Measurements from ENCODE around the gene PRR7.

The PRR7 gene

GRCh38 chr5:177496727-177497291 is 50.2 kb downstream of the PRR7 start:
- DNase-seq (ENCODE audit: extremely low read depth in 1 of 2, low read depth in 1 of 2): no peak

GRCh38 chr5:177497292-177498012 is 50.8 kb downstream of the PRR7 start, which contains the start of gene PDLIM7:
TSS of gene PDLIM7 (minus strand) at chr5:177497604. CDS start at chr5:177496512, 1,092 bp downstream.
- peak; percentile 84 to 85 for DNase-seq (ENCODE audit: extremely low read depth in 1 of 2, low read depth in 1 of 2)

GRCh38 chr5:177498013-177498787 is 51.6 kb downstream of the PRR7 start:
- DNase-seq (ENCODE audit: extremely low read depth in 1 of 2, low read depth in 1 of 2): no peak

GRCh38 chr5:177499842-177500241 is 53.2 kb downstream of the PRR7 start:
- no peak for DNase-seq (ENCODE audit: extremely low read depth in 1 of 2, low read depth in 1 of 2)

- peak; percentile 52 to 73 for DNase-seq (ENCODE audit: extremely low read depth in 1 of 2, low read depth in 1 of 2)
Observed at GRCh38 chr5:177500685-177501522, 54.3 kb downstream of the PRR7 start.

- DNase-seq (ENCODE audit: extremely low read depth in 1 of 2, low read depth in 1 of 2): no peak
Observed at GRCh38 chr5:177501874-177502678, 55.5 kb downstream of the PRR7 start.

- DNase-seq (ENCODE audit: extremely low read depth in 1 of 2, low read depth in 1 of 2): no peak
Observed at GRCh38 chr5:177502886-177503285, 56.3 kb downstream of the PRR7 start.

- DNase-seq (ENCODE audit: extremely low read depth in 1 of 2, low read depth in 1 of 2): no peak
Observed at GRCh38 chr5:177503351-177504085, 56.9 kb downstream of the PRR7 start.

- no peak for DNase-seq (ENCODE audit: extremely low read depth in 1 of 2, low read depth in 1 of 2)
Observed at GRCh38 chr5:177504086-177505056, 57.8 kb downstream of the PRR7 start.

- no peak for DNase-seq (ENCODE audit: extremely low read depth in 1 of 2, low read depth in 1 of 2)
Observed at GRCh38 chr5:177505075-177505474, 58.5 kb downstream of the PRR7 start.
